T-helper 2 cell treated with Interferon-gamma antibody and Interleukin-4, amounts not matched to agents 5 μg/mL and 100 μg/mL, for 36 hours (primary cell): Measurements from ENCODE around the gene SLC9A8.
A peak's percentile ranks its signal among the peaks of the same experiment; 100 is the strongest.
"Not testable (repeated sequence)": the region's sequence is repeated elsewhere in the genome, so short reads cannot be mapped to it uniquely, and the experiment has no call there.

Experiments
- DNase-seq: peaks from one replicate; pipeline ENCODE4 v3.0.0; 2021; ENCODE audit warnings: low spot score
- H3K27ac Mint-ChIP-seq: one replicate; pipeline ENCODE4 v1.8.0; 2021; ENCODE audit warnings: mild to moderate bottlenecking, mixed read lengths
- H3K27me3 Mint-ChIP-seq: one replicate; pipeline ENCODE4 v1.8.0; 2021; ENCODE audit warnings: low read depth, mixed read lengths
- H3K36me3 Mint-ChIP-seq: one replicate; pipeline ENCODE4 v1.8.0; 2021; ENCODE audit warnings: low read depth, mixed read lengths
- H3K4me1 Mint-ChIP-seq: one replicate; pipeline ENCODE4 v1.8.0; 2021; ENCODE audit warnings: low read depth, mixed read lengths
- H3K4me3 Mint-ChIP-seq: one replicate; pipeline ENCODE4 v1.8.0; 2022; ENCODE audit warnings: mild to moderate bottlenecking, moderate library complexity, mixed read lengths
- H3K9me3 Mint-ChIP-seq: one replicate; pipeline ENCODE4 v1.8.0; 2021; ENCODE audit warnings: mixed read lengths

SLC9A8 gene

GRCh38 chr20:49783021-49783995, 29.3 kb upstream of the SLC9A8 start:
- not testable (repeated sequence) for H3K36me3 Mint-ChIP-seq, H3K27me3 Mint-ChIP-seq, H3K4me3 Mint-ChIP-seq, H3K9me3 Mint-ChIP-seq, DNase-seq
- Mint-ChIP-seq H3K4me1 (peaks cover 28% of the 10 kb centered on the region), H3K27ac (peak overlapping the region; percentile 49)

GRCh38 chr20:49784291-49784690, 28.3 kb upstream of the SLC9A8 start:
- Mint-ChIP-seq H3K4me3 (no peak overlapping the region), H3K27me3 (no peaks in the 10 kb centered on the region), H3K36me3 (no peaks in the 10 kb centered on the region), H3K9me3 (peaks cover 3% of the 10 kb centered on the region), H3K4me1 (peaks cover 30% of the 10 kb centered on the region), H3K27ac (no peak overlapping the region)
- no peak for DNase-seq

GRCh38 chr20:49785149-49785851, 27.3 kb upstream of the SLC9A8 start:
- no peaks in the 10 kb centered on the region for H3K36me3 Mint-ChIP-seq
- DNase-seq = no peak
- H3K4me3 Mint-ChIP-seq = peak overlapping the region; percentile 49
- H3K27ac Mint-ChIP-seq = peak overlapping the region; percentile 47
- no peaks in the 10 kb centered on the region for H3K27me3 Mint-ChIP-seq
- peaks cover 3% of the 10 kb centered on the region for H3K9me3 Mint-ChIP-seq
- peaks cover 35% of the 10 kb centered on the region for H3K4me1 Mint-ChIP-seq

- Mint-ChIP-seq H3K4me3 (peak overlapping the region; percentile 49), H3K27ac (peak overlapping the region; percentile 47)
- no peak for DNase-seq
Measured at GRCh38 chr20:49785852-49786175, 26.8 kb upstream of the SLC9A8 start.

GRCh38 chr20:49786196-49786595, 26.4 kb upstream of the SLC9A8 start:
- Mint-ChIP-seq H3K27ac (no peak overlapping the region), H3K4me3 (peak overlapping the region; percentile 49), H3K4me1 (peaks cover 37% of the 10 kb centered on the region), H3K9me3 (peaks cover 3% of the 10 kb centered on the region), H3K36me3 (no peaks in the 10 kb centered on the region), H3K27me3 (no peaks in the 10 kb centered on the region)
- no peak for DNase-seq

More at GRCh38 chr20:49785852-49786175, 26.8 kb upstream of the SLC9A8 start:
- Mint-ChIP-seq H3K9me3 (peaks cover 3% of the 10 kb centered on the region), H3K36me3 (no peaks in the 10 kb centered on the region), H3K27me3 (no peaks in the 10 kb centered on the region), H3K4me1 (peaks cover 35% of the 10 kb centered on the region)

DNA sequence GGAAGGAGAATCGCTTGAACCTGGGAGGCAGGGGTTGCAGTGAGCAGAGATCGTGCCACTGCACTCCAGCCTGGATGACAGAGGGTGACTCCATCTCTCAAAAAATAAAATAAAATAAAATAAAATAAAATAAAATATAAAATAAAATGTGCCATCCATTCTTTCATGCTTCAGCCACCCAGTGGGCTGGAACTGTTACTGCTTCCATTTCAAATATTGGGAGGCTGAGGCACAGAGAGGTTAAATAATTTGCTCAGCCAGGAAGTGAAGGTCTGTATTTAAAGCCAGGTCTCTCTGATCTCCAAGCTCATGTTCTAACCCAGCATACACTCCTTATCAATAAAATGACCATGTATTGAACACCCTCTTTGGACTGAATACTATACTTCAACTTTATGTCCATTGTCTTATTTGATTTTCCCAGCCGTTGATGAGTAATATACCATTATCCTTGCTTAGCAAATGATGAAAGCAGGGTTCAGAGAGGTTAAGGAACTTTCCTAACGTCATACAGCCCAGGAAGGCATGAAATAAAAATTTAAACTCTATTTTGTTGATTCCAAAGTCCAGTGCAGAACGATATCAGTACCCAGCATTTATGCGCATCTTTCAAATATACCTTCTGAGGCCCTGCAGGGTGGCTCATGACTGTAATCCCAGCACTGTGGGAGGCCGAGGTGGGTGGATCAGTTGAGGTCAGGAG, 25.8 kb upstream of the SLC9A8 start:
- Mint-ChIP-seq H3K4me3 (no peak overlapping the region), H3K27ac (no peak overlapping the region), H3K9me3 (peaks cover 3% of the 10 kb centered on the region), H3K36me3 (no peaks in the 10 kb centered on the region), H3K27me3 (peaks cover under 1% of the 10 kb centered on the region), H3K4me1 (peaks cover 35% of the 10 kb centered on the region)
- no peak for DNase-seq

- Mint-ChIP-seq H3K27me3 (peaks cover 2% of the 10 kb centered on the region), H3K4me1 (peaks cover 31% of the 10 kb centered on the region), H3K9me3 (peaks cover 3% of the 10 kb centered on the region), H3K27ac (no peak overlapping the region), H3K4me3 (no peak overlapping the region), H3K36me3 (no peaks in the 10 kb centered on the region)
- DNase-seq = no peak
Measured at GRCh38 chr20:49787371-49788357, 25.0 kb upstream of the SLC9A8 start.

DNA sequence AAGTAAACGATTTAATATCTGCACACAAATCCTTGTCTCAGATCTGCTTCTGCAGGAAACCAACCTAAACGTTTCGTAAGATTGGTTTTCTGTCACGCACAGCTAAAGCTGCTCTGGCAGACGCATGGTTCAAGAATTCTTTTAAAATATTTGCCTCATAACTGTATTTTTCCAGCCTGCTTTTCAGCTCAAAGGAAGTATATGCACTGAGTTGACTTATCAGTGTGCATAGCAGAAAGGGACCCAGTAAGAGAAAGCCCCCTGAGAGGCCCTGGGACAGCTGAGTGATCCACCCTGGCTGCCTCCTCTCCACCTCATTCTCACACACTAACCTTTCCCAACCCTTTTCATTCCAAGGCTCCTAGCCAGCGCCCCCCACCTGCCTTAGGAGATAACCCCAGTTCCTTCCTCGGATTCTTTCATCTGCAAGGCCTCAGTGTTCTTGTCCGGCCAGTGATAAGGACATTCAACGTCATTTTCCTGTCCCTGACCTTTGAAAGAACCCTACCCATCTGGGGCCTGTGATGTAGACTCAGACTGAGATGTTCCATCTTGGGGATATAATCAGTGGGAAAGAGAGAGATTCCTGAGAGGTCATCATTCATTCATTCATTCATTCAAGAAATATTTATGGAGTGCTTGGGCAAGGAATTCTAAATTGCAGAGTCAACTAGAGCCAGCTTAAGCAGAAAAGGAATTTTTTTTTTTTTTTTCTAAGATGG, 22.4 kb upstream of the SLC9A8 start:
- peaks cover 45% of the 10 kb centered on the region for H3K4me1 Mint-ChIP-seq
- no peaks in the 10 kb centered on the region for H3K36me3 Mint-ChIP-seq

DNA sequence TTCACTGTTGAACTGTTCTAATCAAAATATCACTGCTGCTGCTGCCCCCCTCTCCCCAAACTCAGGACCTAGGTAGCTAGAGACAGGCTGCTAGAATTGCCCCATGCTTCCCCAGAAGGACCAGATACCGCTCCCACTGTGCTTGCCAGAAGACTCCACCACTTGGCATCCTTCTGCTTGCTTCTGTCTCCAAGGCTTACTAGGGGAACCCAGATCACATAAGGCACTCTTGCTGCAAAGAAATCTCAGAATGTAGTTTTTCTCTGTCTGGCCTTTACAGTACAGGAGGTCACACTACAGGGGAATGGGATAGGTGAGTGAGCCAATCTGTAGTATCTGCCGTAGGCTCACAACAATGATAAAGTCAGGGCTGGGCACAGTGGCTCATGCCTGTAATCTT, 21.5 kb upstream of the SLC9A8 start:
- no peak overlapping the region for H3K4me3 Mint-ChIP-seq
- no peaks in the 10 kb centered on the region for H3K36me3 Mint-ChIP-seq
- no peaks in the 10 kb centered on the region for H3K9me3 Mint-ChIP-seq
- no peak overlapping the region for H3K27ac Mint-ChIP-seq
- H3K4me1 Mint-ChIP-seq = peaks cover 41% of the 10 kb centered on the region
- H3K27me3 Mint-ChIP-seq = peaks cover 2% of the 10 kb centered on the region
- DNase-seq = no peak

More for the DNA sequence above, 22.4 kb upstream of the SLC9A8 start:
- no peaks in the 10 kb centered on the region for H3K9me3 Mint-ChIP-seq
- no peak overlapping the region for H3K4me3 Mint-ChIP-seq
- peaks cover 2% of the 10 kb centered on the region for H3K27me3 Mint-ChIP-seq
- no peak for DNase-seq
- no peak overlapping the region for H3K27ac Mint-ChIP-seq

DNA sequence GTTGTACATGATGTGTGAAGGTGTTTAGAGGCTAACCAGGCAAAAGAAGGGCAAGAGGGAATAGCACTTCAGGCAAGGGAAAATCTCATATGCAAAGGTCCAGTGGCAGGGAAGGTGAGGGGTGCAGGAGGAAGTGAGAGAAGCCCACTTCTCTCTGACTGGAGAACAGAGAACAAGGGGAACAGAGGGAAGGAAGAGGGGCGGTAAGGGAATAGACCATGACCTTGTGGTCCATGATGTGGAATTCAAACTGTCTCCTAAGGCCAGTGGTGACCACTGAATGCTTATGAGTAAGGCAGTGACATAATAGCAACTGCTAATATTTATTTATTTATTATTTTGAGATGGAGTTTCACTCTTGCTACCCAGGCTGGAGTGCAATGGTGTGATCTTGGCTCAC, 20.6 kb upstream of the SLC9A8 start:
- DNase-seq = no peak
- H3K9me3 Mint-ChIP-seq = no peaks in the 10 kb centered on the region
- H3K27ac Mint-ChIP-seq = no peak overlapping the region
- H3K27me3 Mint-ChIP-seq = peaks cover 5% of the 10 kb centered on the region
- no peaks in the 10 kb centered on the region for H3K36me3 Mint-ChIP-seq
- H3K4me1 Mint-ChIP-seq = peaks cover 36% of the 10 kb centered on the region
- no peak overlapping the region for H3K4me3 Mint-ChIP-seq

DNA sequence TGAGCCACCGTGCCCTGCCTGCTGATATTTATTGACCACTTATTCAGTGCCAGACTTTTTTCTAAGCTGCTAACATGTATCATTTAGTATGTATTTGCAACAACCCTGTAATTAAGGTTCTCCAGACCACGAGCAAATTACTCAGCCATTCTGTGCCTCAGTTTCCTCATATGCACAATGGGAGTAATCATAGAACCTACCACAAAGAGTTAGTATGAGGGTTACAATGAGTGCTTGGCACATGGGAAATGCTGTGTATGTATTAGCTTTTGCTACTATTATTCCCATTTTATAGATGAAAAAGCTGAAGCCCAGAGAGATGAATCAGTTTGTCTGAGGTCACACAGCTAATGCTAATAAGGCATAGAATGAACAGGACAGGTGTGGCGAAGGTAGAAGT, 20.0 kb upstream of the SLC9A8 start:
- Mint-ChIP-seq H3K27ac (no peak overlapping the region), H3K4me1 (peaks cover 36% of the 10 kb centered on the region), H3K4me3 (no peak overlapping the region), H3K9me3 (no peaks in the 10 kb centered on the region), H3K36me3 (no peaks in the 10 kb centered on the region), H3K27me3 (peaks cover 5% of the 10 kb centered on the region)
- DNase-seq = no peak

GRCh38 chr20:49794336-49795134, 18.1 kb upstream of the SLC9A8 start:
- Mint-ChIP-seq H3K27me3 (peaks cover 5% of the 10 kb centered on the region), H3K27ac (peak overlapping the region; percentile 80), H3K36me3 (no peaks in the 10 kb centered on the region), H3K9me3 (no peaks in the 10 kb centered on the region), H3K4me3 (peak overlapping the region; percentile 44), H3K4me1 (peaks cover 39% of the 10 kb centered on the region)
- DNase-seq = peak; percentile 56
